Activated CD4-positive, alpha-beta T cell treated with anti-CD3 and anti-CD28 coated beads, Interleukin-2, amount 10 ng/mL, durations not matched to agents 7 days and 5 days (primary cell): Measurements from ENCODE around the gene PRODH. TPM values are rescaled to one million over a fixed set of nuclear protein-coding genes. Genes with fewer than 3 reads are reported as not detected.
"Not testable (repeated sequence)": the region's sequence is repeated elsewhere in the genome, so short reads cannot be mapped to it uniquely, and the experiment has no call there.

Experiments used
- CTCF ChIA-PET: fragments of 350-600 bp; sonication (Branson Sonifier 250); formaldehyde crosslinking; loops from one replicate; lab custom pipeline; 2021; ENCODE audit warnings: antibody characterized with exemption; lab: Charles Lee
- POLR2A ChIA-PET: fragments of 350-600 bp; sonication (Branson Sonifier 250); formaldehyde crosslinking; loops from one replicate; lab custom pipeline; 2021; ENCODE audit warnings: antibody characterized with exemption; lab: Charles Lee
- DNase-seq: peaks from one replicate; pipeline ENCODE4 v3.0.0-alpha.2; 2020
- H3K27ac Mint-ChIP-seq: one replicate; pipeline ENCODE4 v1.8.0; 2021; ENCODE audit warnings: mild to moderate bottlenecking, moderate library complexity, mixed read lengths
- H3K27me3 Mint-ChIP-seq: one replicate; pipeline ENCODE4 v1.8.0; 2021; ENCODE audit warnings: mixed read lengths
- H3K36me3 Mint-ChIP-seq: one replicate; pipeline ENCODE4 v1.8.0; 2021; ENCODE audit warnings: low read depth, mixed read lengths
- H3K4me1 Mint-ChIP-seq: one replicate; pipeline ENCODE4 v1.8.0; 2021; ENCODE audit warnings: mixed read lengths
- H3K4me3 Mint-ChIP-seq: one replicate; pipeline ENCODE4 v1.8.0; 2021; ENCODE audit warnings: mild to moderate bottlenecking, moderate library complexity, mixed read lengths
- H3K9me3 Mint-ChIP-seq: one replicate; pipeline ENCODE4 v1.8.0; 2021; ENCODE audit warnings: mixed read lengths
- total RNA-seq, 2 experiments: library from RNA; stranded (reverse); gene quantifications; one replicate each; pipeline ENCODE4 v1.2.3, GENCODE V29; 2021

Gene PRODH
- total RNA-seq, 2 experiments from 2014 or later = 0.06 to 0.25 TPM

- Mint-ChIP-seq H3K4me3 (no peak within 1 kb of the TSS), H3K36me3 (no peaks in the 10 kb centered on the region), H3K4me1 (no peaks in the 10 kb centered on the region), H3K9me3 (no peaks in the 10 kb centered on the region), H3K27me3 (no peaks in the 10 kb centered on the region), H3K27ac (no peak within 1 kb of the TSS)
- DNase-seq = no peak
- CTCF ChIA-PET = no interaction called here
- POLR2A ChIA-PET = no interaction called here
These were observed 30.3 kb downstream of the PRODH start, which contains the start of gene DGCR6 for GRCh38 chr22:18905540-18906409. Gene DGCR6 (plus strand): TSS chr22:18906320. CDS start chr22:18906375, 55 bp downstream.

DNA sequence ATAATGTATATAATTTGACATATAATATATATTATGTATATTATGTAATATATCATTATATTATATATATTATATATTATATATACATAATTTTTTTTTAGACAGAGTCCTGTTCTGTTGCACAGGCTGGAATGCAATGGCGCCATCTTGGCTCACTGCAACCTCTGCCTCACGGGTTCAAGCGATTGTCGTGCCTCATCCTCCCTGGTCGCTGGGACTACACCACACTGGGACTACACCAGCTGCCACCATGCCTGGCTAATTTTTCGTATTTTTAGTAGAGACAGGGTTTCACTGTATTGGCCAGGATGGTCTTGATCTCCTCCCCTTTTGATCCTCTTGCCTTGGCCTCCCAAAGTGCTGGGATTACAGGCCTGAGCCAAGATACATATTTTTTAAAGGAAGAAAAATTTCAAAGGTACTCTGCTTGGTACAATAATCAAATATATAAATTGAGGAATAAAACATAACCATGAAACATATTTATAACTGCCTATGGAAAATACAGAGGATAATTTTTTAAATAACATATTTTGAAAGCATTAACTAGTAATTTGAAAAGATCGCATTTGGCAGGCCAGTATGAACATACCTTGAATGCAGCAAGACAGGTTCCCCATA, 39.9 kb downstream of the PRODH start:
- H3K27ac Mint-ChIP-seq, POLR2A ChIA-PET, H3K27me3 Mint-ChIP-seq, H3K4me1 Mint-ChIP-seq, H3K9me3 Mint-ChIP-seq, H3K4me3 Mint-ChIP-seq, H3K36me3 Mint-ChIP-seq, CTCF ChIA-PET: not testable (repeated sequence)
- peak; percentile 69 for DNase-seq

DNA sequence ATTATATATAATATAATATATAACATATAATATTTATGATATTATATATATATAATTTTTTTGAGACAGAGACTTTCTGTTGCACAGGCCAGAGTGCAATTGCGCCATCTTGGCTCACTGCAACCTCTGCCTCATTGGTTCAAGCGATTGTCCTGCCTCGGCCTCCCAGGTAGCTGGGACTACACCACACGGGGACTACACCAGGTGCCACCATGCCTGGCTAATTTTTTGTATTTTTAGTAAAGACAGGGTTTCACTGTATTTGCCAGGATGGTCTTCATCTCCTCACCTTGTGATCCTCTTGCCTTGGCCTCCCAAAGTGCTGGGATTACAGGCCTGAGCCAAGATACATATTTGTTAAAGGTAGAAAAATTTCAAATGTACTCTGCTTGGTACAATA, 42.3 kb downstream of the PRODH start:
- H3K36me3 Mint-ChIP-seq, POLR2A ChIA-PET, DNase-seq, H3K27ac Mint-ChIP-seq, CTCF ChIA-PET, H3K4me1 Mint-ChIP-seq, H3K4me3 Mint-ChIP-seq, H3K9me3 Mint-ChIP-seq, H3K27me3 Mint-ChIP-seq: not testable (repeated sequence)

GRCh38 chr22:18890510-18891192, 45.4 kb downstream of the PRODH start:
- H3K27me3 Mint-ChIP-seq, CTCF ChIA-PET, DNase-seq, H3K36me3 Mint-ChIP-seq, H3K4me1 Mint-ChIP-seq, H3K27ac Mint-ChIP-seq, H3K4me3 Mint-ChIP-seq, POLR2A ChIA-PET, H3K9me3 Mint-ChIP-seq: not testable (repeated sequence)

DNA sequence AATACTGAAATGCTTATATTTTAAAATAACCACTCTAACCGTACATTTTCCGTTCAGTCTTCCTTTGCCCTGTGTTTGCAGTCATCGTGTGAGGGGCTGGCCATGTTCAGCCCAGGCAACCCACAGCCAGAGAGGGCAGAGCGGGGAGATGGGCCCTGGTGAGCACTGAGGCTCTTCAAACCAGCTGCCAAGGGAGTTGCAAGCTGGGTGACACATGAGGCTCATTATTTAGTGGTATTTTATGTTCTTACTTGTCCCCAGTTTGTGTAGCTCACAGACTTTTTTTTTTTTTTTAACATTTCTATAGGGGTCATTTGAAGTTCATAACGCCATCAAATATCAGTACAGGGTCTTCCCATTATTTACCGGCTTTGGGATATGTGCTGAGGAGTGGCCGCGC, 48.0 kb downstream of the PRODH start:
- Mint-ChIP-seq H3K27me3 (no peaks in the 10 kb centered on the region), H3K27ac (no peak overlapping the region), H3K4me3 (no peak overlapping the region), H3K9me3 (peaks cover 2% of the 10 kb centered on the region), H3K4me1 (no peaks in the 10 kb centered on the region), H3K36me3 (no peaks in the 10 kb centered on the region)
- DNase-seq = no peak
- POLR2A ChIA-PET = no interaction called here
- CTCF ChIA-PET = no interaction called here

DNA sequence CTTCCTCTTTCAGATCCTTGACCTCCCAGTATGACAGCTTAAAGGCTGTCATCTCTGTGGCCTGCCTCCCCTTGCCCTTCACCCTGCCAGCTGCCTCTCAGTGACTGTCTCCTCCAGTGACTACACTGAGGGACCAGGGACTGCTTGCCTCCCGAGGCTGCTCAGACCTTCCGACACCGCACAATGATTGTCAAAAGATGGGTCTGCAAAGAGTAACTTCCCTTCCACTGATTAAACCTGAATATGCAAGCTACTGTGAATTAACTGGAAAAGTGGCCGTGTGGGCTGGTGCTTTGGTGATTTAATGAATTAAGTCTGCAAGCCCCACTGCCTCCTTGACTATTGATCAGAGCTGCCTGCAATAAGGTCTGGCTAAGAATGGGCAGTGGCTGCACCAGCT, 51.6 kb downstream of the PRODH start:
- CTCF ChIA-PET, H3K27ac Mint-ChIP-seq, H3K4me3 Mint-ChIP-seq, H3K27me3 Mint-ChIP-seq, DNase-seq, H3K4me1 Mint-ChIP-seq, H3K9me3 Mint-ChIP-seq, POLR2A ChIA-PET, H3K36me3 Mint-ChIP-seq: not testable (repeated sequence)

DNA sequence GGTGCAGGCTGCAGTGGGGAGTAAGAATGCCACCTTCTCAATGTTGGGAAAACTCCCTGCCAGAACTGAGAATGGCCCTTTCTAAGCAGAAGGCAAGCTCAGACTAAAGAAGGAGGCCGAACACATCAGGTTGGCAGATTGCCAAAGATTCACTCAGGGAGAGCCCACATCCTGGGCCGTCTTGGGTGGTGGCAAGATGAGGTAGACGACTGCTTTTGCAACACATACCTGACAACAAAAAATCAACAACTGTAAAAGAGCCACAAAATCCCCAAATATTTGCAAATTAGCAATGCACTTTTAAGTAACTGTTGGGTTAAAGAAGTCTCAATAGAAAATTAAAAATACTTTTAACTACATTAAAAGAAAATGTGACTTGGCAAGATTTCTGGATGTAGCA, 54.8 kb downstream of the PRODH start:
- H3K27me3 Mint-ChIP-seq, H3K27ac Mint-ChIP-seq, H3K36me3 Mint-ChIP-seq, H3K9me3 Mint-ChIP-seq, H3K4me3 Mint-ChIP-seq, CTCF ChIA-PET, H3K4me1 Mint-ChIP-seq, POLR2A ChIA-PET: not testable (repeated sequence)
- DNase-seq = peak; percentile 93

Other genes with a start within 250 kb of the PRODH start
- gene DGCR6, start 30.0 kb downstream of the PRODH start, total RNA-seq = 1 to 10 TPM in 1 of 2 experiments, under 1 TPM in 1; 0.74 to 1.2 TPM
- gene DGCR2, start 186.1 kb upstream of the PRODH start, total RNA-seq = 10 to 100 TPM; 38.7 to 39.0 TPM
- not detected for gene TSSK2, start 195.0 kb upstream of the PRODH start, total RNA-seq
- 10 to 100 TPM; 17.9 to 18.5 TPM for gene ESS2, start 208.4 kb upstream of the PRODH start, total RNA-seq
- gene GSC2, start 214.0 kb upstream of the PRODH start, total RNA-seq = not detected
- 10 to 100 TPM; 40.4 to 49.2 TPM for gene SLC25A1, start 242.4 kb upstream of the PRODH start, total RNA-seq